ENCODE data around the gene DOCK9.
"Not testable (repeated sequence)": the region's sequence is repeated elsewhere in the genome, so short reads cannot be mapped to it uniquely, and the experiment has no call there.

Gene DOCK9

DNA sequence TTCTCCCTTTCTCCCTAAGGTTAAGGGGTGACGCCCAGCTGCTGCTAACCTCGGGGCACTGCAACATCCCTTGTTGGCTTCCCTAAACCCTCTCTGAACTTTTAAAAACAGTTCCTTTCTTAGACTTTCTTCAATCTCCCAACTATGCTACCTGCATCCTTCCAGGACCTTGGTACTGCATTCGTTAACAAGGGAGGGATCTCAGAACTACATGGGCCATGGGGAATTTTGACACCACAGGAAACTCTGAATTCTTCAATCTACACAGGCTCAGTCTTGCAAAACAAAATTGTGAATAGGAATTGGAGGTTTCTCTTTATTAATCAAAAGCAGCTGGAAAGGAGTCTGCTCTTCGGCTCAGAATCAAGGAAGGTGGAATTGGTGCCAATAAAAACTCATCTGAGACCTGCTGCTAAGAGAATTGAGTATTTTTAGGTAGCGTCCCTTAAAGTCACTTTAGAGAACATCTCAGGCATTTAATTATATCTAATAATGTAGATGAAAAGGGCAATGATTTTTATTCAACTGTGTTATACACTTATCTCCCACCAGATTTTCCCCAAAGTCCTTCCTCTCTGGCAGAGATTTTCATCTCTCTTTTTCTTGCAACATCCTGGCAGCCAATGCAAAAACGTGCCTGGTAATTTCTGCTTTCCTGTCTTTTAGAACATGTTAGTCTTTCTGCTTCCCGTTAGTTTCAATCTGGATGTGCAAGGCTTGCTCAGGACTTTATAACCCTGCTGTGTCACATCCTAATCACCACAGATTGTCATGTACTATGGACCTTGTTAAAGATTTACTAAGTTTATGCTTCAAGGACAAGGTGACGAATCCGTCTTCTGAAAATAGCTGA lies 156.3 kb downstream of the DOCK9 start:
- WGBS, 2 experiments = 74 to 78% methylated on average over 8 of the region's 9 CpGs
- Histone ChIP-seq H3K36me3 (ENCODE audit: control insufficient read depth, insufficient read depth, low read length) (no peaks in the 10 kb centered on the region), H3K4me3 (ENCODE audit: insufficient read depth, low read depth, low read length) (no peak overlapping the region), H3K4me1 (ENCODE audit: control insufficient read depth, insufficient read depth, low read length) (peaks cover 9% of the 10 kb centered on the region), H3K9me3 (ENCODE audit: control insufficient read depth, low read length) (no peaks in the 10 kb centered on the region), H3K27me3 (ENCODE audit: control insufficient read depth, insufficient read depth, low read length, poor library complexity, severe bottlenecking) (no peaks in the 10 kb centered on the region), H3K27ac (ENCODE audit: insufficient read depth, low read depth, low read length, poor library complexity, severe bottlenecking) (no peak overlapping the region)

DNA sequence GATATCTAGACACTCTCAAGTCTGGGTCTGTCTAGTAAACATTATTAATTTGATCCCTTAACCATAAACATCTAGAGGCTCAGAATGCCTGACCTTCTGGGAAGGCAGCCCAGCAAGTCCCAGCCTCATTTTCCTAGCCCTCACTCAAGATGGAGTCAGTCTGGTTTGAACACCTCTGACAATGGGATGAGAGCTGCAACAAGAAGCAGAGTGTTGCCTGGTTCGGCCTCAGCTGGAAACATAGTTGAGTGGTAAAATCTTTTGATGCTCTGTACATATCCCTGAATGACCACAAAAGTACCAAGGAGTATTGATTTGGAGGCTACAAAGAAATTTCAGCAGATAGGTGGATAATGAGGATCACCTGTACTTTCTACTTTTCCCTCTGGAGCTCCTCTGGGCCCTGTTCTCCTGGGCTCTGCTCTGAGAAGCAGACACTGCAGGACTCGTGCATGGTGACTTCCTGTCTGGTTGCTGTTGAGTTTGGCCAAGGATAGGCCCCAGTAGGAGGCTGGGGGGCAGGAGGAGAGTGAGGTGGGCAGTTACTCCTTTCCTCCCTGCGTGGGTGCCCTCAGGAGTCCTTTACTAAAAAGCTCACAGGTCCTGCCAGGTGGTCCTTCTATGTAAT lies 157.0 kb downstream of the DOCK9 start:
- Histone ChIP-seq H3K27me3 (ENCODE audit: control insufficient read depth, insufficient read depth, low read length, poor library complexity, severe bottlenecking) (no peaks in the 10 kb centered on the region), H3K9me3 (ENCODE audit: control insufficient read depth, low read length) (no peaks in the 10 kb centered on the region), H3K36me3 (ENCODE audit: control insufficient read depth, insufficient read depth, low read length) (no peaks in the 10 kb centered on the region), H3K27ac (ENCODE audit: insufficient read depth, low read depth, low read length, poor library complexity, severe bottlenecking) (no peak overlapping the region), H3K4me3 (ENCODE audit: insufficient read depth, low read depth, low read length) (no peak overlapping the region), H3K4me1 (ENCODE audit: control insufficient read depth, insufficient read depth, low read length) (peaks cover 3% of the 10 kb centered on the region)
- 51 to 54% methylated on average over 3 of the region's 3 CpGs for WGBS, 2 experiments

DNA sequence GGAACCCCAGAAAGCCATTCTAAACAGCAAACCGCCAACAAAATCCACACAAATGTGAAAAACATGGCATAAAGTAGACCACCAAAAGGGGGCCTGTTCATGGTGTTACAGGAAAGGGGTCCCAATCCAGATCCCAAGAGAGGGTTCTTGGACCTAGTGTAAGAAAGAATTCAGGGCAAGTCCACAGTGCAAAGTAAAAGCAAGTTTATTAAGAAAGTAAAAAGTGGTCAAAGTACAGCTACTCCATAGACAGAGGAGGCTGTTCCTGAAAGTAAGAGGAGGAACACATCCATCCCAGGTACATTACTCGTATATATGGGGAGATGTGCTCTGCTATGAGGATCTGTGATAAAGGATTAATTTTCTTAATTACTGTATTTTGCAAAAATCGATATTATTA lies 157.6 kb downstream of the DOCK9 start:
- 92 to 95% methylated on average over 2 to 3 of the region's 3 CpGs for WGBS, 2 experiments
- H3K27ac ChIP-seq (ENCODE audit: insufficient read depth, low read depth, low read length, poor library complexity, severe bottlenecking) = no peak overlapping the region
- no peaks in the 10 kb centered on the region for H3K36me3 ChIP-seq (ENCODE audit: control insufficient read depth, insufficient read depth, low read length)

DNA sequence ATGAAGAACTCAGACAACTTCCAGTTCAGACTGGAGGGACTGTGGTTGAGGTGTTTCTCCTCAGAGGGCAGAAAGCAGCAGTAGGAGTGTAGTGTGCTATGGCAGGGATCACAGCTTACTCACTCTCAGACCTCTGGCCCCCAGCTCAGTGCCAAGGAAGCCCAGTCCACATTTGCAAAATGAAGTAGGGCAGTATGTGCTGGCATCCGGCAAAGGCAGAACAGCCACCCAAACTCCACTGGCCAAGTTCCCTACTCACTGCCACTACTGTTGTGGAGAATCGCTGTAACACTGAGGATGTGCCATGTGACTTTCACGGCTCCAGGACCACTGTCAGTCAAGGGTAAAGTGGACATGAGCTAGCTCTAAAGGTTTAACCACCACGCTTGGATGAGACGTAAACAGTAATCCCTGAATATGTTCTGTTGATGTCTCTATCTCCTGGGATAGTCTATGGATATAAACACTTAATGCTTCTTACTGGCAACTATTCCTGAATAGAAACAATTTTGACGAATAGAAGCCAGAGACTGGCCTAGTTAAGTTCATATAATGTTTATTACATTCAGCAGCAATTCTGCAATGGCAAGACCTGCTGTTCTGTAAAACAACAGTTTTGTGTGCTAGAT lies 158.4 kb downstream of the DOCK9 start:
- Histone ChIP-seq H3K9me3 (ENCODE audit: control insufficient read depth, low read length) (no peaks in the 10 kb centered on the region), H3K36me3 (ENCODE audit: control insufficient read depth, insufficient read depth, low read length) (no peaks in the 10 kb centered on the region), H3K27ac (ENCODE audit: insufficient read depth, low read depth, low read length, poor library complexity, severe bottlenecking) (no peak overlapping the region), H3K27me3 (ENCODE audit: control insufficient read depth, insufficient read depth, low read length, poor library complexity, severe bottlenecking) (no peaks in the 10 kb centered on the region), H3K4me1 (ENCODE audit: control insufficient read depth, insufficient read depth, low read length) (no peaks in the 10 kb centered on the region), H3K4me3 (ENCODE audit: insufficient read depth, low read depth, low read length) (no peak overlapping the region)
- 93 to 95% methylated on average over 6 of the region's 6 CpGs for WGBS, 2 experiments

More for the DNA sequence above, 157.6 kb downstream of the DOCK9 start:
- no peaks in the 10 kb centered on the region for H3K27me3 ChIP-seq (ENCODE audit: control insufficient read depth, insufficient read depth, low read length, poor library complexity, severe bottlenecking)
- H3K4me1 ChIP-seq (ENCODE audit: control insufficient read depth, insufficient read depth, low read length) = no peaks in the 10 kb centered on the region
- no peaks in the 10 kb centered on the region for H3K9me3 ChIP-seq (ENCODE audit: control insufficient read depth, low read length)
- H3K4me3 ChIP-seq (ENCODE audit: insufficient read depth, low read depth, low read length) = no peak overlapping the region

DNA sequence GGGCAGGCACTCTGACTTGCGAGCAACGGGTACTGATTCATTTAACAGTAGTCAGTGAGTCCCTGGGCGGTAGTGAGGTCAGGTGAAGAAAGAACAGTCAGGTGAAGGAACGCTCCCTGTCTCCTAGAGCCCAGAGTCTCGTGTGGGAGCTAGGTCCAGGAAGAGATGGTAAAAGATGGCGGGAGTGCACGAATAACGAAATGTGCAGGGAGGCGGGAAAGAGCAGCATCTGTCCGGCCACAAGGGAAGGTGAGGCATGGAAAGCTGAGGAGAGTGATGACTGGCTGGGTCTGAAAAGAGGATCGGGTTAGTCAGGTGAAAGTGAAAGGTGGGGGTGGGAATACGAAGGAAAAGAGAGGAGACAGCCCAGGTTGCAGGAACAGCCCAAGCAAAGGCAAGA lies 161.5 kb downstream of the DOCK9 start:
- no peaks in the 10 kb centered on the region for H3K27me3 ChIP-seq (ENCODE audit: control insufficient read depth, insufficient read depth, low read length, poor library complexity, severe bottlenecking)
- no peak overlapping the region for H3K4me3 ChIP-seq (ENCODE audit: insufficient read depth, low read depth, low read length)
- 94 to 95% methylated on average over 12 of the region's 12 CpGs for WGBS, 2 experiments
- no peak overlapping the region for H3K27ac ChIP-seq (ENCODE audit: insufficient read depth, low read depth, low read length, poor library complexity, severe bottlenecking)
- H3K9me3 ChIP-seq (ENCODE audit: control insufficient read depth, low read length) = no peaks in the 10 kb centered on the region
- no peaks in the 10 kb centered on the region for H3K36me3 ChIP-seq (ENCODE audit: control insufficient read depth, insufficient read depth, low read length)
- no peaks in the 10 kb centered on the region for H3K4me1 ChIP-seq (ENCODE audit: control insufficient read depth, insufficient read depth, low read length)

DNA sequence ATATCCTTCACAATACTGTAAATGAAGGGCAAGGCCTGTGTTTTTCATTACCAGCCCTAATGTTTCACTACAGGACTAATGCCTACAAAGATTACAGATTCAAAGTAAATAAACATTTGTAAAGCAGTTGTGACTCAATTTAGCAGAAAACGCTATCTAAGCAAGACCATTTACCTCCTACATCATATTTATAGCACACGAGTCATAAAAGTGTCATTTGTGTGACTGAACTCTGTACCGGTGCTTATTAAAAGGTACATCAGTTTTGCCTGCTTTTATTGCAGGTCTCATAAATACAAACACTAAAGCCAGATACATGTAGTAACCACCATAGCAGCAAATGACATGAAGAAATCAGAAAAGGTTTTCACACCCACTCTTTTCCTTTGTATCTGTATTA lies 163.9 kb downstream of the DOCK9 start:
- H3K36me3 ChIP-seq (ENCODE audit: control insufficient read depth, insufficient read depth, low read length) = no peaks in the 10 kb centered on the region
- H3K4me1 ChIP-seq (ENCODE audit: control insufficient read depth, insufficient read depth, low read length) = no peaks in the 10 kb centered on the region
- no peak overlapping the region for H3K4me3 ChIP-seq (ENCODE audit: insufficient read depth, low read depth, low read length)
- no peaks in the 10 kb centered on the region for H3K27me3 ChIP-seq (ENCODE audit: control insufficient read depth, insufficient read depth, low read length, poor library complexity, severe bottlenecking)
- H3K9me3 ChIP-seq (ENCODE audit: control insufficient read depth, low read length) = no peaks in the 10 kb centered on the region
- H3K27ac ChIP-seq (ENCODE audit: insufficient read depth, low read depth, low read length, poor library complexity, severe bottlenecking) = no peak overlapping the region
- 92 to 95% methylated on average over 3 of the region's 3 CpGs for WGBS, 2 experiments

DNA sequence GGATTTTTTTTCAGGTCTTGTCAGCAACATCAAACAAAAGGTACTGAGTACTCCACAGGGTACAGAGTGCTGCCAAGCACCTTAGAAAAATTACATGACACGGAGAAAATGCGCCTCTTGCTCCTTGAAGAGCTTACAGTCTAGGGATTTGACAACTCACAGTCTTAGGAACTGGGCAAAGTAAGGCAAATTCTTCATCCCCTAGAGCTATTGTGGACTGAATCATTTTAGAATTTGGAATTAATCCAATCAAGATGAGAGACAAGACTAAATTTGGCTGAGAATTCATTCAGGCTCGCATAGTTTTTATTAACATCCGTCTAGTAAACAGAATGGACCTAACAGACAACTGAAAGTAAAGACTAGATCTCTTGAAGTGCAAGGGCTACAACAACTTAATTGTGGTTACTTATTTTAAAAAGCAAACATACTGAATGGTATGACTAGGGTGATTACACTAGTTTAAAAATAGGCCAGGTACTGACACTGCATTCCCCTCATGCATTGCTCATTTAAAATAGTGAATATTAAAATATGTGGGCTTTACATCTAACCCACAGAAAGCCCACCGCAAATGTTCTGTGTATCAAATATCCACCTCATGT lies 165.6 kb downstream of the DOCK9 start:
- H3K36me3 ChIP-seq (ENCODE audit: control insufficient read depth, insufficient read depth, low read length); H3K4me1 ChIP-seq (ENCODE audit: control insufficient read depth, insufficient read depth, low read length); H3K27me3 ChIP-seq (ENCODE audit: control insufficient read depth, insufficient read depth, low read length, poor library complexity, severe bottlenecking); H3K4me3 ChIP-seq (ENCODE audit: insufficient read depth, low read depth, low read length); H3K27ac ChIP-seq (ENCODE audit: insufficient read depth, low read depth, low read length, poor library complexity, severe bottlenecking); H3K9me3 ChIP-seq (ENCODE audit: control insufficient read depth, low read length): not testable (repeated sequence)
- WGBS, 2 experiments = no CpG with 5 or more reads among the region's 5 CpGs

DNA sequence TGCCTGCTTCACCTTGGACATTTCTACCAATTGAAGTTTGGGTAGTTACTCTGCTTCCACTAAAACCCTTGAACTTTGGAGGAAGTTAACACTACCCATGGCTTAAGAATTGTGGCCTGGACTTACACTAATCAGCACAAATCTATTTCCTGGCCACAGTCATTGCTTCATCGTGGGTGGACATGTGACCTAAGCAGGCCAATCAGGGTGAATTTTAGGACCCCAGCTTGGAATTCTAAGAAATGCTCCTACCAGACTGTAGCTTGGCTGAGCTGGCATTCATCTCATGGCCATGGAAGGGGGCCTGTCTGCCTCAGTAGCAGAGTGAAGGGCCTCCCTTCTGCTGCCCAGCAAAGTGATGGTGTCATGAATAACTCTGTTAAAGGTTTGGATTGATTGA lies 167.1 kb downstream of the DOCK9 start:
- H3K9me3 ChIP-seq (ENCODE audit: control insufficient read depth, low read length) = no peaks in the 10 kb centered on the region
- WGBS, 2 experiments = 89 to 92% methylated on average over 1 of the region's 1 CpG
- H3K4me3 ChIP-seq (ENCODE audit: insufficient read depth, low read depth, low read length) = no peak overlapping the region
- H3K27me3 ChIP-seq (ENCODE audit: control insufficient read depth, insufficient read depth, low read length, poor library complexity, severe bottlenecking) = no peaks in the 10 kb centered on the region
- H3K36me3 ChIP-seq (ENCODE audit: control insufficient read depth, insufficient read depth, low read length) = no peaks in the 10 kb centered on the region
- H3K27ac ChIP-seq (ENCODE audit: insufficient read depth, low read depth, low read length, poor library complexity, severe bottlenecking) = no peak overlapping the region
- H3K4me1 ChIP-seq (ENCODE audit: control insufficient read depth, insufficient read depth, low read length) = no peaks in the 10 kb centered on the region

DNA sequence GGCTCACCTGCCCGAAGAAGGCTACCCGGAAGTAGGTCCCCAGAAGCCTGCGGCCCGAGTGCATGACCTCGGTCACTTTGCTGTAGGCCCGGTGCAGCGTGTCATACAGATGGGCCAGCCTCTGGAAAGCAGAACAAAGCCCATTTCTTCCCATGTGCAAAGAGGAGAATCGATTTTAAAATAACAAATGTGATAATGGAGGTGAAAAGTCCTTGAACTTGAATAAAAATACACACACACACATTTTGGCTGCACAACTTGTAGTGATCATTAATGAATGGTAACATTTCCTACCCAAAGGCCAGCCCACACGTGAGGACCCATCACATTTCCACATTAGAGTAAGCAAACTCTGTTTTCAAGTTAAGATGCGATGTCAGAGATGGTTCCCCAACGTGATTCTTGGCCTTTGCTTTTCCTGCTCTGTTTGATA lies 168.5 kb downstream of the DOCK9 start:
- Histone ChIP-seq H3K27ac (ENCODE audit: insufficient read depth, low read depth, low read length, poor library complexity, severe bottlenecking) (no peak overlapping the region), H3K27me3 (ENCODE audit: control insufficient read depth, insufficient read depth, low read length, poor library complexity, severe bottlenecking) (no peaks in the 10 kb centered on the region), H3K4me3 (ENCODE audit: insufficient read depth, low read depth, low read length) (no peak overlapping the region), H3K36me3 (ENCODE audit: control insufficient read depth, insufficient read depth, low read length) (no peaks in the 10 kb centered on the region), H3K9me3 (ENCODE audit: control insufficient read depth, low read length) (no peaks in the 10 kb centered on the region), H3K4me1 (ENCODE audit: control insufficient read depth, insufficient read depth, low read length) (no peaks in the 10 kb centered on the region)
- 91 to 96% methylated on average over 10 to 11 of the region's 11 CpGs for WGBS, 2 experiments

DNA sequence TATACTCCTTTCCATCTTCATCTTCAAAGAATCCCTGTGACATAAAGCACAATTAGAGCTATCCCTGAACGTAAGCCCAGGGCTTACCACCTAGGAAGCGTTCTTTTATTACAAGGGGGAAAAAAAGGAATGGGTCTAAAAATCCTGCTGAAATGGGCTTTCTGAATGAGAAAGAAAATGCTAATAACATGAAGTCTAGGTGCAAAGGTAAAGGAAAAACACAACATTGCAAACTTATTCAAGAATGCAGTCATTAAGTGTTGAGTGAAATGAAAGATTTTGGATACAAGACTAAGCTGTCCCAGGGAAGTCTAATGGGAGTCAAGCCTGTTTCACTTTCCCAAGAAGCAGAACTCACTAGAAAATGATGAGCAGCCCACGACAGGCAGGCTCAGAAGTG lies 170.1 kb downstream of the DOCK9 start:
- Histone ChIP-seq H3K4me3 (ENCODE audit: insufficient read depth, low read depth, low read length) (no peak overlapping the region), H3K4me1 (ENCODE audit: control insufficient read depth, insufficient read depth, low read length) (no peaks in the 10 kb centered on the region), H3K27ac (ENCODE audit: insufficient read depth, low read depth, low read length, poor library complexity, severe bottlenecking) (no peak overlapping the region), H3K9me3 (ENCODE audit: control insufficient read depth, low read length) (no peaks in the 10 kb centered on the region), H3K27me3 (ENCODE audit: control insufficient read depth, insufficient read depth, low read length, poor library complexity, severe bottlenecking) (no peaks in the 10 kb centered on the region), H3K36me3 (ENCODE audit: control insufficient read depth, insufficient read depth, low read length) (no peaks in the 10 kb centered on the region)
- WGBS, 2 experiments = 25 to 29% methylated on average over 3 of the region's 3 CpGs
